ENCODE results near the gene SSTR5. TPM values are rescaled to one million over a fixed set of nuclear protein-coding genes. Genes with fewer than 3 reads are reported as not detected.

The SSTR5 gene
- total RNA-seq, 4 donors from 2014 or later = not detected

GRCh38 chr16:1130382-1130781 is 57.8 kb downstream of the SSTR5 start:
- Histone ChIP-seq H3K36me3 (no peaks in the 10 kb centered on the region), H3K27ac (no peak overlapping the region), H3K4me1 (peaks cover 0 to 3% (median 0%) of the 10 kb centered on the region in 3 donors), H3K9me3 (no peaks in the 10 kb centered on the region), H3K4me3 (no peak overlapping the region), H3K27me3 (peaks cover 0 to 69% (median 0%) of the 10 kb centered on the region in 4 donors)
- 53% methylated on average over 3 of the region's 8 CpGs; no CpG with 5 or more reads in 1 of the 2 donors for WGBS, 2 donors
- intact Hi-C loops (cut with DNase I) = no loop called here
- DNase-seq = no peak
- no peak for TF ChIP-seq POLR2A (IDR thresholded peaks at IDR 0.05)
- TF ChIP-seq CTCF (IDR thresholded peaks at IDR 0.05) = no peak

Other genes with a start within 250 kb of the SSTR5 start
- 10 to 100 TPM; 13.3 to 34.4 (median 23.8) TPM for gene LMF1, start 101.8 kb upstream of the SSTR5 start, total RNA-seq
- gene SOX8, start 91.0 kb upstream of the SSTR5 start, total RNA-seq = under 1 TPM in 3 of 4 donors, not detected in 1; 0.08 to 0.19 (median 0.09) TPM
- not detected for gene C1QTNF8, start 23.5 kb downstream of the SSTR5 start, total RNA-seq
- gene CACNA1H, start 80.4 kb downstream of the SSTR5 start, total RNA-seq = 10 to 100 TPM in 1 of 4 donors, 1 to 10 TPM in 3; 1.7 to 14.7 (median 5.6) TPM
- under 1 TPM in 1 of 4 donors, not detected in 3; 0.27 TPM for gene TPSG1, start 152.5 kb downstream of the SSTR5 start, total RNA-seq
- gene TPSB2, start 157.4 kb downstream of the SSTR5 start, total RNA-seq = 100 to 1,000 TPM in 1 of 4 donors, 10 to 100 TPM in 2, 1 to 10 TPM in 1; 4.0 to 537 (median 20.2) TPM
- gene TPSAB1, start 168.0 kb downstream of the SSTR5 start, total RNA-seq = 100 to 1,000 TPM in 1 of 4 donors, 10 to 100 TPM in 2, 1 to 10 TPM in 1; 3.0 to 395 (median 16.7) TPM
- gene TPSD1, start 183.3 kb downstream of the SSTR5 start, total RNA-seq = 1 to 10 TPM in 1 of 4 donors, under 1 TPM in 1, not detected in 2; 0.91 to 5.9 TPM
- gene UBE2I, start 236.9 kb downstream of the SSTR5 start, total RNA-seq = 10 to 100 TPM; 31.8 to 88.1 (median 76.3) TPM